Measurements from ENCODE around the gene PLCH2. TPM values are rescaled to one million over a fixed set of nuclear protein-coding genes. Genes with fewer than 3 reads are reported as not detected.
"Not testable (repeated sequence)": the region's sequence is repeated elsewhere in the genome, so short reads cannot be mapped to it uniquely, and the experiment has no call there.

The PLCH2 gene
- total RNA-seq, 2 donors from 2014 or later = 5.7 to 27.4 TPM

DNA sequence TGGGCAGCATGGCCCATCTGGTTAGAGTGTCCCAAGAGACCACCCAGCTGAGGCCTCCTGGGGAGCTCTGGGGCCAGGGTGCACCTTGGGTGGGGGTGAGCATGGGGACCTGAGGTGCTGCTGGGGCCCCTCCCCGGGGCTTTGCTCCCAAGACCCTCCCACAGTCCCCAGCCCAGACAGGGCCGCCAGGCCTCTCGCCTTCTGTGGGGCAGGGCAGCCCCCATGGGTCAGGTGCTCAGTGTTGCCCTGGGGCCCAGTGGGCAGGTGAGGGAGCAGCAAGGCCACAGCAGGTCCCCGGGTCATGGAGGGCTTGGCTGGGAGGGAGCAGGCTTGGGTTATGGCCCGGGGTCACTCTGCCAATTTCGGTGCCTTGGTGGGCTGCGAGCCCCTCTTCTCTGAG is 39.2 kb upstream of the PLCH2 start:
- intact Hi-C loops (cut with DNase I) = no loop called here
- Histone ChIP-seq H3K27me3 (no peaks in the 10 kb centered on the region), H3K36me3 (replicated peaks in 1 of 2; ENCODE audit: insufficient read depth in 1 of 2, low read depth in 2 of 2) (no peaks in the 10 kb centered on the region), H3K27ac (no peak overlapping the region), H3K4me3 (no peak overlapping the region), H3K9me3 (no peaks in the 10 kb centered on the region), H3K4me1 (no peaks in the 10 kb centered on the region)
- no peak for DNase-seq
- WGBS, 2 donors = 53 to 83% methylated on average over 4 to 6 of the region's 7 CpGs
- ATAC-seq = no peak
- TF ChIP-seq POLR2A (IDR thresholded peaks at IDR 0.05) = no peak
- TF ChIP-seq, protein P1, sequence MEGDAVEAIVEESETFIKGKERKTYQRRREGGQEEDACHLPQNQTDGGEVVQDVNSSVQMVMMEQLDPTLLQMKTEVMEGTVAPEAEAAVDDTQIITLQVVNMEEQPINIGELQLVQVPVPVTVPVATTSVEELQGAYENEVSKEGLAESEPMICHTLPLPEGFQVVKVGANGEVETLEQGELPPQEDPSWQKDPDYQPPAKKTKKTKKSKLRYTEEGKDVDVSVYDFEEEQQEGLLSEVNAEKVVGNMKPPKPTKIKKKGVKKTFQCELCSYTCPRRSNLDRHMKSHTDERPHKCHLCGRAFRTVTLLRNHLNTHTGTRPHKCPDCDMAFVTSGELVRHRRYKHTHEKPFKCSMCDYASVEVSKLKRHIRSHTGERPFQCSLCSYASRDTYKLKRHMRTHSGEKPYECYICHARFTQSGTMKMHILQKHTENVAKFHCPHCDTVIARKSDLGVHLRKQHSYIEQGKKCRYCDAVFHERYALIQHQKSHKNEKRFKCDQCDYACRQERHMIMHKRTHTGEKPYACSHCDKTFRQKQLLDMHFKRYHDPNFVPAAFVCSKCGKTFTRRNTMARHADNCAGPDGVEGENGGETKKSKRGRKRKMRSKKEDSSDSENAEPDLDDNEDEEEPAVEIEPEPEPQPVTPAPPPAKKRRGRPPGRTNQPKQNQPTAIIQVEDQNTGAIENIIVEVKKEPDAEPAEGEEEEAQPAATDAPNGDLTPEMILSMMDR (IDR thresholded peaks at IDR 0.05) = no peak

DNA sequence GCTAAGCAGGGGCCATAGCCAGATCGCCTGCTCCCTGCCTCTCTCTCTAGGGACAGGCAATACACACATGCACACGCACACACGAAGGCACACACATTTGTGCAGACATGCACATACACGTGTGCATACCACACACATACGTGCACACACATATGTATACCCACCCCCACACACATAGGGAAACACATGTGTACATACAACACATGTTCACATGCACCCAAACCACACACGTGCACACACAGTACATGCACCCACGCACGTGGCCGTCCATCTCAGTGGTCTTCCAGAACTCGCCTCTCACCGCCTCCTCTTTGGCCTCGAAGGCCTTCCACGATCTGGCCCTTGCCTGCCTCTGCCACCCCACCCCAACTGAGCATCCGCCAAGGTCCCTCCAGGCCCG is 38.5 kb upstream of the PLCH2 start:
- no peaks in the 10 kb centered on the region for H3K27me3 ChIP-seq
- no peak for TF ChIP-seq POLR2A (IDR thresholded peaks at IDR 0.05)
- TF ChIP-seq, protein P1 (IDR thresholded peaks at IDR 0.05) = no peak
- 74 to 77% methylated on average over 15 of the region's 15 CpGs for WGBS, 2 donors
- intact Hi-C loops (cut with DNase I) = no loop called here
- no peaks in the 10 kb centered on the region for H3K4me1 ChIP-seq
- ATAC-seq (no peak), DNase-seq (no peak)
- H3K27ac ChIP-seq = no peak overlapping the region
- H3K4me3 ChIP-seq = no peak overlapping the region
- H3K36me3 ChIP-seq (replicated peaks in 1 of 2; ENCODE audit: insufficient read depth in 1 of 2, low read depth in 2 of 2) = no peaks in the 10 kb centered on the region
- no peaks in the 10 kb centered on the region for H3K9me3 ChIP-seq

DNA sequence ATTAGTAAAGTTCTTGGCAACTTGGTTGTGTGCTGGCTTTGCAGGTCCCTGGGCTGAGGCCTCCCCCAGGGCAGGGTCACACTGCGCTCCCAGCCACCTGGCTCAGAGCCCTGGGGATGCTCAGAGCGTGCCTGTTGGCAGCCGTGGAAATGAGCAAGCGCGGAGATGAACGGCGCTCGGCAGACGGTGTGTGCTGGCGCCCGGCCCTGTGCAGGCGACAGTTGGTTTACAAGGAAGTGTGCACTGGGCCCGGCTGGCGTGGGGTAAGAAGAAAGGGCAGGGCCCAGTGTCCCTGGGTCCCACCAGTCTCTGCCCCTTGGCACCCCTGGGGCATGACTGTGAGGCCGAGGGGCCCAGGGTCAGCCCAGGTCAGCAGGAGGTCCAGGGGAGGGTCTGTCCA is 38.1 kb upstream of the PLCH2 start:
- TF ChIP-seq, protein P1 (IDR thresholded peaks at IDR 0.05) = no peak
- no peak for TF ChIP-seq POLR2A (IDR thresholded peaks at IDR 0.05)
- intact Hi-C loops (cut with DNase I) = no loop called here
- Histone ChIP-seq H3K4me1 (no peaks in the 10 kb centered on the region), H3K4me3 (no peak overlapping the region), H3K36me3 (replicated peaks in 1 of 2; ENCODE audit: insufficient read depth in 1 of 2, low read depth in 2 of 2) (no peaks in the 10 kb centered on the region), H3K27ac (no peak overlapping the region), H3K9me3 (no peaks in the 10 kb centered on the region), H3K27me3 (no peaks in the 10 kb centered on the region)
- no peak for DNase-seq
- no peak for ATAC-seq
- WGBS, 2 donors = 57 to 85% methylated on average over 11 to 14 of the region's 15 CpGs

- no peak overlapping the region for H3K27ac ChIP-seq
- no peaks in the 10 kb centered on the region for H3K27me3 ChIP-seq
- no peaks in the 10 kb centered on the region for H3K36me3 ChIP-seq (replicated peaks in 1 of 2; ENCODE audit: insufficient read depth in 1 of 2, low read depth in 2 of 2)
- no peaks in the 10 kb centered on the region for H3K4me1 ChIP-seq
- no peak overlapping the region for H3K4me3 ChIP-seq
- no peak for TF ChIP-seq POLR2A (IDR thresholded peaks at IDR 0.05)
- TF ChIP-seq, protein P1 (IDR thresholded peaks at IDR 0.05) = no peak
- H3K9me3 ChIP-seq = no peaks in the 10 kb centered on the region
- DNase-seq = no peak
- 72 to 84% methylated on average over 11 to 13 of the region's 14 CpGs for WGBS, 2 donors
- intact Hi-C loops (cut with DNase I) = no loop called here
- ATAC-seq = no peak
Measured at GRCh38 chr1:2438641-2439040, 37.4 kb upstream of the PLCH2 start.

- H3K4me3 ChIP-seq = no peak overlapping the region
- no peak for TF ChIP-seq POLR2A (IDR thresholded peaks at IDR 0.05)
- TF ChIP-seq, protein P1 (IDR thresholded peaks at IDR 0.05) = no peak
- no peaks in the 10 kb centered on the region for H3K27me3 ChIP-seq
- DNase-seq (no peak), ATAC-seq (no peak)
- intact Hi-C loops (cut with DNase I) = no loop called here
- 41 to 43% methylated on average over 7 to 15 of the region's 15 CpGs for WGBS, 2 donors
- no peaks in the 10 kb centered on the region for H3K36me3 ChIP-seq (replicated peaks in 1 of 2; ENCODE audit: insufficient read depth in 1 of 2, low read depth in 2 of 2)
- no peaks in the 10 kb centered on the region for H3K9me3 ChIP-seq
- H3K4me1 ChIP-seq = no peaks in the 10 kb centered on the region
- H3K27ac ChIP-seq = no peak overlapping the region
Measured at GRCh38 chr1:2439369-2439768, 36.7 kb upstream of the PLCH2 start.

DNA sequence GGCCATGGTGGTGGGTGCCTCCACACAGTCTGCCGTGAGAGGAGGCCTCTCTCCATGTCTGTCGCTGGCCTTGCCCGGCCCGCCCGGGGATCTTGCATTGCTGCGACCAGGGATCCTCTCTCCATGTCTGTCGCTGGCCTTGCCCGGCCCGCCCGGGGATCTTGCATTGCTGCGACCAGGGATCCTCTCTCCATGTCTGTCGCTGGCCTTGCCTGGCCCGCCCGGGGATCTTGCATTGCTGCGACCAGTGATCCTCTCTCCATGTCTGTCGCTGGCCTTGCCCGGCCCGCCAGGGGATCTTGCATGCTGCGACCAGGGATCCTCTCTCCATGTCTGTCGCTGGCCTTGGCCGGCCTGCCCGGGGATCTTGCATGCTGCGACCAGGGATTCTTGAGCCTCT is 35.7 kb upstream of the PLCH2 start:
- intact Hi-C loops (cut with DNase I); H3K27me3 ChIP-seq; H3K9me3 ChIP-seq; H3K36me3 ChIP-seq (replicated peaks in 1 of 2; ENCODE audit: insufficient read depth in 1 of 2, low read depth in 2 of 2); H3K27ac ChIP-seq; H3K4me3 ChIP-seq; DNase-seq; ATAC-seq; H3K4me1 ChIP-seq: not testable (repeated sequence)
- WGBS, 2 donors = 70 to 92% methylated on average over 22 to 23 of the region's 23 CpGs

All from body of pancreas (tissue), 4 donors.